KMS-11 (cell line): Measurements from ENCODE around the gene C17orf50.

Experiments used
- H2AFZ ChIP-seq: fragments of 200-600 bp; sonication (generic); 2 replicates; pipeline ENCODE4 v1.6.1; 2016; ENCODE audit warnings: antibody characterized with exemption, mixed run types, low read depth
- H3K27ac ChIP-seq: fragments of 200-600 bp; sonication (generic); 2 replicates; pipeline ENCODE4 v1.6.1; 2016; ENCODE audit warnings: mild to moderate bottlenecking, mixed run types
- H3K27me3 ChIP-seq: fragments of 200-600 bp; sonication (generic); 2 replicates; pipeline ENCODE4 v1.6.1; 2017; ENCODE audit warnings: mild to moderate bottlenecking, low read depth, mixed run types, moderate library complexity; ENCODE audit not compliant: insufficient read depth
- H3K36me3 ChIP-seq: fragments of 200-600 bp; sonication (generic); 2 replicates; pipeline ENCODE4 v1.6.1; 2017; ENCODE audit warnings: mild to moderate bottlenecking, mixed run types; ENCODE audit not compliant: insufficient read depth
- H3K4me1 ChIP-seq: fragments of 200-600 bp; sonication (generic); 2 replicates; pipeline ENCODE4 v1.6.1; 2016; ENCODE audit warnings: mild to moderate bottlenecking, low read depth, mixed run types; ENCODE audit not compliant: poor library complexity, severe bottlenecking
- H3K4me2 ChIP-seq: fragments of 200-600 bp; sonication (generic); 2 replicates; pipeline ENCODE4 v1.7.0; 2016; ENCODE audit warnings: mild to moderate bottlenecking, mixed run types
- H3K4me3 ChIP-seq: fragments of 200-600 bp; sonication (generic); IDR thresholded peaks from 2 replicates; pipeline ENCODE4 v1.6.1; 2017; ENCODE audit warnings: low read depth, low read length, mixed read lengths; ENCODE audit not compliant: insufficient read depth
- H3K79me2 ChIP-seq: fragments of 200-600 bp; sonication (generic); 2 replicates; pipeline ENCODE4 v1.6.1; 2016; ENCODE audit warnings: low read depth, mixed run types; ENCODE audit not compliant: insufficient read depth
- H3K9ac ChIP-seq: fragments of 200-600 bp; sonication (generic); 2 replicates; pipeline ENCODE4 v1.6.1; 2016; ENCODE audit warnings: mild to moderate bottlenecking, mixed run types
- H4K20me1 ChIP-seq: fragments of 200-600 bp; sonication (generic); 2 replicates; pipeline ENCODE4 v1.6.1; 2016; ENCODE audit warnings: mild to moderate bottlenecking, mixed run types; ENCODE audit not compliant: insufficient read depth
- TF ChIP-seq, protein P1 (sequence below): fragments of 200-600 bp; sonication (generic); conservative IDR thresholded peaks from 2 replicates; pipeline ENCODE4 v1.6.1; 2017; ENCODE audit warnings: low read depth, mild to moderate bottlenecking, antibody characterized with exemption, low read length, moderate library complexity, mixed read lengths

C17orf50 gene

DNA sequence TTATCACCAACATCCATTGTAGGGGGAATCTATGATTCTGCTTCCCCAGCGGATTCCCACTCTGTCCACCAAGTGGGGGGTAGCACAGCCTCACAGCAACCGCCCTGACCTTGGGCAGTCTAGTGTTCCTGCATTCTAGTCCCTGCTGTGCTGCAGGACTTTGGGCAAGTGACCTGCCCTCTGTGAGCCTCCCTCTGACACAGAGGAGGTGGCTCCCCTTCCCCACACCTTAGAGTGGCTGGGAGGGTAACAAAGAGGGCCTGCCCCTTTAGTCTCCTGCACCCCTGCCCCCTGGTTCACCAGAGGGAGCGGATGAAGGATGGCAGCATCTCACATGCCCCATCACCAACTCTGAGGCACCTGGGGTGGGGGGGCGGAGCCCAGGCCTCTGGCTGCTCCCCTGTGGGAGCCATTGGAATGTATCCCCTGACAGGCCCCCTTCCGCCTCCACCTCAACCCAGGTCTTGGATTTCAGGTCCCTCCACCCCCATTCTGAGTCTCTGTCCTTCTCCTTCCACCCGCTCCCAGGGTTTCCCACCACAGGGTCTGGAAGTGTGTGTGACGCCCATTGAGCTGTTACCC is 17.7 kb upstream of the C17orf50 start:
- Histone ChIP-seq H3K9ac (no peak overlapping the region), H3K27me3 (peaks cover 23% of the 10 kb centered on the region), H3K79me2 (no peaks in the 10 kb centered on the region), H3K27ac (no peak overlapping the region), H3K4me1 (no peaks in the 10 kb centered on the region), H3K36me3 (no peaks in the 10 kb centered on the region), H2AFZ (no peak overlapping the region), H4K20me1 (no peaks in the 10 kb centered on the region), H3K4me2 (no peak overlapping the region), H3K4me3 (no peak overlapping the region)
- TF ChIP-seq, protein P1, sequence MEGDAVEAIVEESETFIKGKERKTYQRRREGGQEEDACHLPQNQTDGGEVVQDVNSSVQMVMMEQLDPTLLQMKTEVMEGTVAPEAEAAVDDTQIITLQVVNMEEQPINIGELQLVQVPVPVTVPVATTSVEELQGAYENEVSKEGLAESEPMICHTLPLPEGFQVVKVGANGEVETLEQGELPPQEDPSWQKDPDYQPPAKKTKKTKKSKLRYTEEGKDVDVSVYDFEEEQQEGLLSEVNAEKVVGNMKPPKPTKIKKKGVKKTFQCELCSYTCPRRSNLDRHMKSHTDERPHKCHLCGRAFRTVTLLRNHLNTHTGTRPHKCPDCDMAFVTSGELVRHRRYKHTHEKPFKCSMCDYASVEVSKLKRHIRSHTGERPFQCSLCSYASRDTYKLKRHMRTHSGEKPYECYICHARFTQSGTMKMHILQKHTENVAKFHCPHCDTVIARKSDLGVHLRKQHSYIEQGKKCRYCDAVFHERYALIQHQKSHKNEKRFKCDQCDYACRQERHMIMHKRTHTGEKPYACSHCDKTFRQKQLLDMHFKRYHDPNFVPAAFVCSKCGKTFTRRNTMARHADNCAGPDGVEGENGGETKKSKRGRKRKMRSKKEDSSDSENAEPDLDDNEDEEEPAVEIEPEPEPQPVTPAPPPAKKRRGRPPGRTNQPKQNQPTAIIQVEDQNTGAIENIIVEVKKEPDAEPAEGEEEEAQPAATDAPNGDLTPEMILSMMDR, result no peak

GRCh38 chr17:35743626-35744328 is 16.9 kb upstream of the C17orf50 start:
- TF ChIP-seq, protein P1, result no peak
- H3K36me3 ChIP-seq, result no peaks in the 10 kb centered on the region
- no peak overlapping the region for H3K4me2 ChIP-seq
- peaks cover 23% of the 10 kb centered on the region for H3K27me3 ChIP-seq
- H4K20me1 ChIP-seq, result no peaks in the 10 kb centered on the region
- no peak overlapping the region for H3K9ac ChIP-seq
- H3K4me3 ChIP-seq, result no peak overlapping the region
- H3K27ac ChIP-seq, result no peak overlapping the region
- no peaks in the 10 kb centered on the region for H3K79me2 ChIP-seq
- H3K4me1 ChIP-seq, result no peaks in the 10 kb centered on the region
- no peak overlapping the region for H2AFZ ChIP-seq

- peaks cover 23% of the 10 kb centered on the region for H3K27me3 ChIP-seq
These were observed 15.9 kb upstream of the C17orf50 start for GRCh38 chr17:35744830-35745229.

GRCh38 chr17:35745246-35745645 is 15.4 kb upstream of the C17orf50 start:
- no peaks in the 10 kb centered on the region for H3K36me3 ChIP-seq
- TF ChIP-seq, protein P1, result no peak
- no peak overlapping the region for H3K27ac ChIP-seq
- no peaks in the 10 kb centered on the region for H4K20me1 ChIP-seq
- H3K9ac ChIP-seq, result no peak overlapping the region
- no peaks in the 10 kb centered on the region for H3K4me1 ChIP-seq
- no peak overlapping the region for H2AFZ ChIP-seq
- H3K4me3 ChIP-seq, result no peak overlapping the region
- no peaks in the 10 kb centered on the region for H3K79me2 ChIP-seq
- no peak overlapping the region for H3K4me2 ChIP-seq
- H3K27me3 ChIP-seq, result peaks cover 23% of the 10 kb centered on the region

More at GRCh38 chr17:35744830-35745229, 15.9 kb upstream of the C17orf50 start:
- no peak overlapping the region for H2AFZ ChIP-seq
- no peak overlapping the region for H3K27ac ChIP-seq
- no peaks in the 10 kb centered on the region for H3K79me2 ChIP-seq
- H3K4me2 ChIP-seq, result no peak overlapping the region
- H3K4me3 ChIP-seq, result no peak overlapping the region
- H3K4me1 ChIP-seq, result no peaks in the 10 kb centered on the region
- TF ChIP-seq, protein P1, result no peak
- no peaks in the 10 kb centered on the region for H3K36me3 ChIP-seq
- no peak overlapping the region for H3K9ac ChIP-seq
- no peaks in the 10 kb centered on the region for H4K20me1 ChIP-seq
